Stimulated activated naive B cell treated with anti-CD40 and anti-IgM and Interleukin-4, amounts not matched to agents 10 μg/mL and 1 μg/mL and 100 μg/mL, for 72 hours (primary cell): ENCODE data around the gene TPRN.

Experiments
- ATAC-seq, 2 donors: fragments of 150-1000 bp; cut with Tn5 transposase; replicated peaks; 2 replicates each; pipeline ENCODE4 v1.10.0; 2021; ENCODE audit warnings: moderate library complexity in 1 of 2
- DNase-seq: peaks from one replicate; pipeline ENCODE4 v3.0.0; 2021
- H3K27ac Mint-ChIP-seq: one replicate; pipeline ENCODE4 v1.8.0; 2022; ENCODE audit warnings: mild to moderate bottlenecking, mixed read lengths
- H3K27me3 Mint-ChIP-seq, 2 donors: one replicate each; pipeline ENCODE4 v1.8.0; 2022; ENCODE audit warnings: mixed read lengths in 2 of 2
- H3K36me3 Mint-ChIP-seq, 2 donors: one replicate each; pipeline ENCODE4 v1.8.0; 2022; ENCODE audit warnings: mixed read lengths in 2 of 2, mild to moderate bottlenecking in 1 of 2
- H3K4me1 Mint-ChIP-seq, 2 donors: one replicate each; pipeline ENCODE4 v1.8.0; 2022; ENCODE audit warnings: mixed read lengths in 2 of 2, mild to moderate bottlenecking in 1 of 2
- H3K4me3 Mint-ChIP-seq, 2 donors: one replicate each; pipeline ENCODE4 v1.8.0; 2022; ENCODE audit warnings: mild to moderate bottlenecking in 2 of 2, mixed read lengths in 2 of 2, moderate library complexity in 1 of 2
- H3K9me3 Mint-ChIP-seq, 2 donors: one replicate each; pipeline ENCODE4 v1.8.0; 2022; ENCODE audit warnings: mixed read lengths in 2 of 2, mild to moderate bottlenecking in 1 of 2

TPRN gene

DNA sequence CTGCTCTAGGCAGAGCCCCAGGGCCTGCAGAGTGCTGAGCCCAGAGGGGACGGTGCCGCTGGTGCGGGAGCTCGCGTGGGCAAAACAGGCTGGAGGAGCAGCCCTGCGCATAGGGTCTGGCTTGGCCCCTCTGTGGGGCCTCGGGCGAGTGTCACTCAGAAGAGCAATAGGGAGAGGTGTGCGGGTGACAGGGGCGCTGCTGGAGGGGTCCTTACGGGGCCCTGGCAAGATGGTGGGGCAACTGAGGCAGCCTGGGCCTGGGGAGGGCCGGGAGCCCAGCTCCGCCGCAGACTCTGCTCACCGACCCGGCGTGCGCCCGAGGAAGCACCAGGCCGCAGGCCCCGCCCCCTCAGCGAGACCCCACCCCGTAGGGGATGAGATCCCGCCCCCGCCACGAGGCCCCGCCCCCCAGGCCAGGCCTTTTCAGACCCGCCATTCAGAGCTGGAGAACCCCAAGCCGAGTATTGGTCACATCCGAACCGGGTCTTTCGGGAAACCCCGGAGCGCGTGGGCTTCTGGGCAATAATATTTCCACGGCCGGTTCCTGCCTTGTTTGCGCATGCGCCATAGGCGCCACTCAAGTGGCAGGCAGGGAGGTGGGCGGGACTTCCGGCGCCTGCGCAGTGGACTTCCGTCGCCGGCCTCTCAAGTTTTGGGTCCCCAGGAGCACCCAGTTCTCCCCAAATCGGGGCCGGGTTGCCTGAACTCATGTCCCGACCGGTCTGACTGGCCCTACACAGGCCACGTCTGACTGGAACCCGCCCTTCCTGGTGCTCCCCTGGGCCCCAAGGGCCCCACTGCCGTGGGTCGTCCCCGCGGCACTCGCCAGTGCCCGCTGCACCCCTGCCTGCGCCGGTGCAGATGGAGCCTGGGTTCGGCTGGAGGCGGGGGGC is 22.8 kb upstream of the TPRN start:
- peak overlapping the region; percentile 91 for H3K27ac Mint-ChIP-seq
- peak overlapping the region; percentile 83 to 92 for H3K4me3 Mint-ChIP-seq
- H3K9me3 Mint-ChIP-seq, result no peaks in the 10 kb centered on the region

DNA sequence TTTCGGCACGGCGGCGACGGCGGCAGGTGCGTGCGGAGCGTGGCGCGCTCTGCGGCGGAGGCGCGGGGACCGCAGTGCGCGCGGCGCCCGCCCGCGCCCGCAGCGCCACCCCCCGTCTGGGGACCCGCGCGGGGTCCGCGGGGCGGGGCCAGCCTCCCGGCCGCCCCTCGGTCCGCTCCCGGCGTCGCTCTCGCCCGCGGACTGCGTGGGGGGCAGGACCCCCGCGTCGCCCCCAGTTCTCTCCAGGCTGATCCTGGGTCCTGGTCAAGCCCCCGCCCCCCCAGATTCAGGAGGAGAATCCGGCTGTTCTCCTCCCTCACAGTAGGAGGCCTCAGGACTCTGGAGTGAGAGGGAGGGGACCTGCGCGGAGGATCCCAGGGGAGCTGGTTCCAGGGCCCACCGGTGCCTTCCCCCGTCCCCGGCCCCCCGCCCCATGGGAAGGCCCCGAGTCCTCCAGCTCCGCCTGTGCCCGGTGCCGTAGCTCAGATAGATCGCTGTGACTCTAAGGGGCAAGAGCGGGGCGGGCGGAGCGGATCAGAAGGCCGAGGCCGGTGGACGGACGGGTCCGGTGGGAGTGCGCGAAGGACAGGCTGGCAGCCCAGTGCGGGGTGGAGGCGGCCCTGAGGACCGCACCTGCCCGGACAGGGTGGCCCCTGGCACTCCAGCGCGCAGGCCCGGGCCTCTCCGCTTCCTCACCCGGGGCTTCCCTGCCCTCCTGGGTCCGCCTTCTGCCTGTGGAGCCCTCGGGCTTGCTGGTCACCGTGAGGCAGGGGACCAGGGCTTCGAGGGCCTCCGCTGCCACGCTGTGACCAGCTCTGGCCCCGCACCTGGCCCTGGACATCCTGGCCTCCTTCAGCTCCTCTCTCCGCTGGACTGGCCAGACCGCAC is 21.9 kb upstream of the TPRN start, which contains the start of gene RNF208:
Gene RNF208, minus strand, starts transcription at position 51 of the 888 bp plus-strand sequence. CDS start 1,028 bp downstream, outside the sequence.
- Mint-ChIP-seq H3K4me3 (peak within 1 kb of the TSS; percentile 83 to 92), H3K9me3 (no peaks in the 10 kb centered on the region), H3K27ac (peak within 1 kb of the TSS; percentile 91), H3K4me1 (peaks cover 11 to 25% of the 10 kb centered on the region in 2 donors), H3K27me3 (peaks cover 1 to 4% of the 10 kb centered on the region in 2 donors), H3K36me3 (peaks cover 0 to 5% of the 10 kb centered on the region in 2 donors)
- DNase-seq (no peak), ATAC-seq (peak in 1 of 2 donors; percentile 8)

More for the DNA sequence above, 22.8 kb upstream of the TPRN start:
- Mint-ChIP-seq H3K4me1 (peaks cover 14 to 30% of the 10 kb centered on the region in 2 donors), H3K36me3 (peaks cover 0 to 5% of the 10 kb centered on the region in 2 donors), H3K27me3 (peaks cover 6 to 8% of the 10 kb centered on the region in 2 donors)
- DNase-seq (peak; percentile 99), ATAC-seq (peak; percentile 84 to 85)

DNA sequence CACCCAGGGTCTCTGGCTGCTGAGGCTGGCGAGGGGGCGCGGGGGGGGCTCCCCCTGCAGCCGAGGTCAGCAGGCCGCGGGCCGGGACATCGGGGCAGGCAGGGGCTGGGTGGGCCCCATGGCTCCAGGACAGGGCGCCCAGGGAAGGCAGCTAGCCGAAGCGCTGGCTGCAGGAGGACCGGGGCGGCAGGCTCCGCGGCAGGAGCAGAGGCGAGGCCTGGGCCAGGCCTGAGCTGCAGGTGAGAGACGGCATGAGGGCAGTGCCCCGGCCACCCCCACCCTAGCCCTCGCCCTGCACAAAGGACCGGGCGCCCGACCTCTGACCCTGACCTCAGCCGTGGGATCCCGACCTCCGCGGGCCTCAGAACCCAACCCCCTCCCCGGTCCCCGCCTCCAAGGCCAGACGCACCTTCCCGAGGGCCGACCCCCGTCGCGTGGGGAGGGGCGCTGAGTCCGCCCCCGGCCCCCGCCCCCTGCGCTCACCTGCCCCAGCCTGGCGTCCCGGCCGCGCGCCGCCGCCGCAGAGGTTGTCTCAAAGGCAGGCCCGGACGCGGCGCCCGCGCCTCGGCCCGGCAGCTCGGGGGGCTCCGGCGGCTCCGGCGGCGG is 21.1 kb upstream of the TPRN start:
- DNase-seq (no peak), ATAC-seq (no peak)
- H3K4me3 Mint-ChIP-seq, result peak overlapping the region in 1 of 2 donors; percentile 22
- no peaks in the 10 kb centered on the region for H3K9me3 Mint-ChIP-seq
- H3K27ac Mint-ChIP-seq, result no peak overlapping the region
- H3K36me3 Mint-ChIP-seq, result peaks cover 0 to 5% of the 10 kb centered on the region in 2 donors
- peaks cover 10 to 27% of the 10 kb centered on the region in 2 donors for H3K4me1 Mint-ChIP-seq
- H3K27me3 Mint-ChIP-seq, result peaks cover 0 to 4% of the 10 kb centered on the region in 2 donors

DNA sequence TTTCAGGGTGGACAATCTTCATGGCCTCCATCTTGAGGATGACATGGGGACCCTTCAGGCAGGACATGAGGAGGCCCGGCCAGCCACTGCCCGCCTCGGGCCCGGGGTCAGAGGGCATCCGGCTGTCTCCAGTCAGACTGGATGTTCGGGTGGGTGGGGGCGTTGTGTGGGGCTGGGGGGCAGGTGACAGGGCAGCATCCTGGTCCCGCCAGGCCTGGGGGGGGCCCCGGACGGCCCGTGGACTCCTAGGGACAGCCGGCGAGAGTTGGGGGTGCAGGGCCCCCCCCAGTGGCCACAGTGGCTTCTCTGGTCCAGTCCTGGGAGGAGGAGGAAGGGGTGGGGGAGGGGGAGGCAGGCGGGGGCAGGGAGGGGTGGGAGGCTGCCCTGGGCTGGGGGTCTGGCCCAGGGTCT is 20.6 kb upstream of the TPRN start:
- peaks cover 10 to 27% of the 10 kb centered on the region in 2 donors for H3K4me1 Mint-ChIP-seq
- H3K9me3 Mint-ChIP-seq, result no peaks in the 10 kb centered on the region
- H3K27me3 Mint-ChIP-seq, result no peaks in the 10 kb centered on the region
- no peak for ATAC-seq
- peaks cover 0 to 5% of the 10 kb centered on the region in 2 donors for H3K36me3 Mint-ChIP-seq
- DNase-seq, result no peak
- peak overlapping the region; percentile 48 to 73 for H3K4me3 Mint-ChIP-seq
- H3K27ac Mint-ChIP-seq, result peak overlapping the region; percentile 62

DNA sequence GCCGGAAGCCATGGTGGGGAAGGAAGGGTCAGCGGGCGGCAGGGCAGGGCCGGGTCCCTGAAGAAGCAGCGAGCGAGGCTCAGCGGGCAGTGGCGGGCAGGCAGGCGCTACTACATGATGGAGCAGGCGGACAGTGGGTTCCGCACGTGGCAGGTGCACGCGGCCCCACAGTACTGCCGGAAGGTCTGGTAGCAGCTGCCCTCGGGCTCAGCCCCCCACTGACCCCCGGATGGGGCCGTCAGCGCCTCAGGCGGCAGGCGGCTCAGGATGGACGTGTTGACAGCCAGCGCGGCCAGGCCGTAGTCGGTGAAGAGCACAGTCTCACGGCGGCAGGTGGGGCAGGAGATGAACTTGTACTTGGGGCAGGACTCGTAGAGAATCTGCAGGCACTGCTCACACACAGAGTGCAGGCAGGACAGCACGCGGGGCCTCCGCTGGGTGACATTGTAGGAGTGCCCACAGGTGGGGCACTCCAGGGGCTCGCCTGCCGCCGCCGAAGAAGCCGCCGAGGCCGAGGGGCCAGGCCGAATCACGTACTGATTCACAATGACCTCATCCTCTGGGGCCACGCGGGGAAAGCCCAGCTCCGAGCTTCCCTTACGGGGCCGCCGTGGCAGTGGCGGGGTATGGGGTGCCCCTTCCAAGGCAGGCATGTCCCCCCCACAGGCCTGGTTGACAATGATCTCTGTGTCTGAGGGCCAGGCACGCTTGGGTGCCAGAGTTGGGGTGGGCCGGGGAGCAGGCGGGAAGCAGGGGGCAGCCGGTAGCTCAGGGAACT is 20.0 kb upstream of the TPRN start:
- peak overlapping the region; percentile 62 for H3K27ac Mint-ChIP-seq

DNA sequence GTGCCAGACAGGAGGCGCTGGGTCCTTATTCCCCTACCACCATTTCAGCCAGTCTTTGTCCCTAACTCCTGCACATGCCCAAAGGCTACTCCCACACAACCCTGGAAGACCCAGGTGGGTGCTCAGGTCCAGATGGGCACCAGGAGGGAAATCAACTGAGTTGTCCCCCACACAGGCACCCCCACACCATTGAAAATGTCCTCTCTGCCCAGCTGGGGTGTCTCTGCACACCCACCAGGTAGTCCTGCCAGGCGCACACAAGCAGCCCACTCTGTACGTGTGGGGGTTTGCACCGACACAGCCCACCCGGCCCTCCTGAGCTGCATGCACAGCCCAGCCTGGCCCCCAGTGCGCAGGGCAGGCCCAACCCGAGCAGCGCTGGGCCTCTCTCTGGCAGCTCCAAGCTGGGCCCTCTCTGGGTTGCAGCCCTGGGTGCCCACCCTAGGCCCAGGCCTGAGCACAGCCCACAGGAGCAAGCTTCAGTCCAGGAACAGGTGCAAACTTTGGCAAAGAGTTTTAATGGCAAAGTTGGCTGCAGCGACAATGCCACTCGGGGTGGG is 19.3 kb upstream of the TPRN start:
- Mint-ChIP-seq H3K27me3 (no peaks in the 10 kb centered on the region), H3K4me3 (peak overlapping the region; percentile 5 to 37), H3K9me3 (no peaks in the 10 kb centered on the region), H3K36me3 (peaks cover 8 to 11% of the 10 kb centered on the region in 2 donors), H3K27ac (peak overlapping the region; percentile 57), H3K4me1 (peaks cover 9 to 19% of the 10 kb centered on the region in 2 donors)
- no peak for DNase-seq
- ATAC-seq, result no peak

More for the DNA sequence above, 20.0 kb upstream of the TPRN start:
- Mint-ChIP-seq H3K36me3 (peaks cover 5 to 6% of the 10 kb centered on the region in 2 donors), H3K9me3 (no peaks in the 10 kb centered on the region), H3K4me1 (peaks cover 12 to 25% of the 10 kb centered on the region in 2 donors), H3K4me3 (peak overlapping the region; percentile 48 to 73), H3K27me3 (no peaks in the 10 kb centered on the region)
- ATAC-seq, result no peak
- DNase-seq, result no peak

DNA sequence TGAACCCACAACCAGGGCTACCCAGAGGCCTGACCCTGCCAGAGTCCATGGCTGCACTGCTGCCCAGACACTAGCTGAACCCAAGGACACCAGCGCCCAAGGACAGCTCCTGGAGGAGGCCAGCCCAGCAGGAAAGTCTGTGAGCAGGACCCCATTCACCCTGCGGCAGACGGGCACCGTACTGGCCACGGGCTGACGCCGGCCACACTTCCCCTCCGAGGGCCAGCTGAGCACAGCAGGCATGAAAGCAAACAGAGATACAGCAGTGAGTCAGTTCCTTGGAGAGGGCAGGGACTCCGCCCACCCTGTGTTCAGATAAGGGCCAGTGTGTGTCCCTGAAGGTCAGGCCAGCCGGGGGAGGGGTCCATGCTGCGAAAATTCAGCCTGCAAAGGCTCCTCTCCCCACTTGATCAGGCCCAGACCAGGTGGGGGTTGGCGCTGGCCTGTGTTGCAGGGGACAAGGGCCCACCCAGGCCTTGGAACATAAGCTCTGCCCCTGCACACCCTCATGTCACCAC is 18.3 kb upstream of the TPRN start:
- H3K9me3 Mint-ChIP-seq, result no peaks in the 10 kb centered on the region
- peaks cover 10 to 15% of the 10 kb centered on the region in 2 donors for H3K36me3 Mint-ChIP-seq
- DNase-seq, result no peak
- H3K27me3 Mint-ChIP-seq, result no peaks in the 10 kb centered on the region
- H3K4me3 Mint-ChIP-seq, result peak overlapping the region in 1 of 2 donors; percentile 30
- ATAC-seq, result no peak
- peaks cover 9 to 12% of the 10 kb centered on the region in 2 donors for H3K4me1 Mint-ChIP-seq
- no peak overlapping the region for H3K27ac Mint-ChIP-seq

DNA sequence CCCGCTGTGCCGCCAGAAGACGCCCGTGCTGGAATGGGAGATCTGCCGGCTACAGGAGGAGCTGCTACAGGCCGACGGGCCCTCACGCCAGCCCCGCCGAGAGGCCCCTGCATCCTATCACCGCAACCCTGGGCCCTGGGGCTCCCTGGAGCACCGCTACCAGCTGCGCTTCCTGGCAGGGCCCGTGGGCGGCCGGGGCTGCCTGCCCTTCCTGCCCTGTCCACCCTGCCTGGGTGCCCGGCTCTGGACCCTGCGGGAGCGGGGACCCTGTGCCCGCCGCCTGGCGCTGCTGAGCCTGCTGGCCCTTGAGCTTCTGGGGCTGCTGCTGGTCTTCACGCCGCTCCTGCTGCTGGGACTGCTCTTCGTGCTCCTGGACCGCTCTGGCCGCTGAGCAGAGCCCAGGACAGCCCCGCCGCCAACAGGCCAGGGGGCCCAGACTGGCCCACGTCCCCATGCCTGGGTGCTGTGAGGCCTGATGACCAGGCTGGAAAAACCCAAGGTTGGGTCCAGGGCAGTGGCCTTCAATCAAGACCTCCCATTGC is 17.7 kb upstream of the TPRN start:
- Mint-ChIP-seq H3K9me3 (no peaks in the 10 kb centered on the region), H3K4me3 (peak overlapping the region in 1 of 2 donors; percentile 30), H3K4me1 (peaks cover 9 to 11% of the 10 kb centered on the region in 2 donors), H3K27me3 (no peaks in the 10 kb centered on the region), H3K36me3 (peaks cover 10 to 15% of the 10 kb centered on the region in 2 donors), H3K27ac (no peak overlapping the region)
- DNase-seq, result no peak
- no peak for ATAC-seq

- ATAC-seq (no peak), DNase-seq (no peak)
- H3K36me3 Mint-ChIP-seq, result peaks cover 10 to 19% of the 10 kb centered on the region in 2 donors
- H3K4me1 Mint-ChIP-seq, result peaks cover 5% of the 10 kb centered on the region in 2 donors
- H3K27me3 Mint-ChIP-seq, result no peaks in the 10 kb centered on the region
- no peaks in the 10 kb centered on the region for H3K9me3 Mint-ChIP-seq
- peak overlapping the region; percentile 34 for H3K27ac Mint-ChIP-seq
- no peak overlapping the region for H3K4me3 Mint-ChIP-seq
Measured at GRCh38 chr9:137217276-137218211, 17.0 kb upstream of the TPRN start.

GRCh38 chr9:137216188-137216965 is 15.8 kb upstream of the TPRN start:
- H3K4me3 Mint-ChIP-seq, result no peak overlapping the region
- no peak for DNase-seq
- ATAC-seq, result no peak
- peaks cover 10 to 19% of the 10 kb centered on the region in 2 donors for H3K36me3 Mint-ChIP-seq
- no peaks in the 10 kb centered on the region for H3K9me3 Mint-ChIP-seq
- H3K27ac Mint-ChIP-seq, result no peak overlapping the region
- no peaks in the 10 kb centered on the region for H3K27me3 Mint-ChIP-seq
- peaks cover 5% of the 10 kb centered on the region in 2 donors for H3K4me1 Mint-ChIP-seq
